ENCODE data around the gene RIT2. TPM values are rescaled to one million over a fixed set of nuclear protein-coding genes. Genes with fewer than 3 reads are reported as not detected.

The RIT2 gene
- total RNA-seq, 2 experiments from 2014 or later = not detected

DNA sequence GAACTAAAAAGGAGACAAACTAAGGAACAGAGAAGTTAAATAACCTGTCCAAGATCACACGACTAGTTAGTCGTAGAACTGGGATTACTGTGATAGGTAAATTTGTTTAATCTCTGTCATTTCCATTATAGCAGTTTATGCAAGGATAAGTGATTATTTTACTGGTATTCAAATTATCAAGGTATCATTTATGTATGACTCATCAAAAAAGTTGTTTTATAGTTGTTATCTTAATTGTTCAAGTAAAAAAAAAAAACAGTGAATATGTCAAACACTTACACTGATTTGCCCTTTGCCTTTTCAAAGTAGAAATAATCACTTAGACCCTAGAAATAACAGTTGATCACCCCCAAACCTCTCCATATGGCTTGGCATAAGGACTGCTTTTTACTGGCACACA, 173.6 kb downstream of the RIT2 start:
- POLR2A ChIA-PET = no interaction called here
- no peak overlapping the region for H3K27ac Mint-ChIP-seq
- DNase-seq = no peak
- no peaks in the 10 kb centered on the region for H3K27me3 Mint-ChIP-seq (ENCODE audit: low read depth)
- CTCF ChIA-PET = no interaction called here
- H3K36me3 Mint-ChIP-seq (ENCODE audit: low read depth) = no peaks in the 10 kb centered on the region
- H3K9me3 Mint-ChIP-seq (ENCODE audit: insufficient read depth) = peaks cover 23% of the 10 kb centered on the region
- no peaks in the 10 kb centered on the region for H3K4me1 Mint-ChIP-seq (ENCODE audit: low read depth)
- no peak for ATAC-seq
- H3K4me3 Mint-ChIP-seq = no peak overlapping the region

- H3K4me1 Mint-ChIP-seq (ENCODE audit: low read depth) = no peaks in the 10 kb centered on the region
- ATAC-seq = no peak
- POLR2A ChIA-PET = no interaction called here
- no peak overlapping the region for H3K4me3 Mint-ChIP-seq
- H3K36me3 Mint-ChIP-seq (ENCODE audit: low read depth) = no peaks in the 10 kb centered on the region
- H3K9me3 Mint-ChIP-seq (ENCODE audit: insufficient read depth) = peaks cover 23% of the 10 kb centered on the region
- no peak for DNase-seq
- CTCF ChIA-PET = no interaction called here
- no peaks in the 10 kb centered on the region for H3K27me3 Mint-ChIP-seq (ENCODE audit: low read depth)
- H3K27ac Mint-ChIP-seq = no peak overlapping the region
Measured at GRCh38 chr18:42941021-42941420, 174.5 kb downstream of the RIT2 start.

GRCh38 chr18:42937436-42937835, 178.0 kb downstream of the RIT2 start:
- Mint-ChIP-seq H3K9me3 (ENCODE audit: insufficient read depth) (peaks cover 6% of the 10 kb centered on the region), H3K36me3 (ENCODE audit: low read depth) (no peaks in the 10 kb centered on the region), H3K27me3 (ENCODE audit: low read depth) (no peaks in the 10 kb centered on the region), H3K4me3 (no peak overlapping the region), H3K27ac (no peak overlapping the region), H3K4me1 (ENCODE audit: low read depth) (no peaks in the 10 kb centered on the region)
- no peak for ATAC-seq
- ChIA-PET CTCF (no interaction called here), POLR2A (no interaction called here)
- no peak for DNase-seq

GRCh38 chr18:42936289-42936688, 179.2 kb downstream of the RIT2 start:
- Mint-ChIP-seq H3K4me3 (no peak overlapping the region), H3K4me1 (ENCODE audit: low read depth) (no peaks in the 10 kb centered on the region), H3K27ac (no peak overlapping the region), H3K36me3 (ENCODE audit: low read depth) (no peaks in the 10 kb centered on the region), H3K9me3 (ENCODE audit: insufficient read depth) (peaks cover 6% of the 10 kb centered on the region), H3K27me3 (ENCODE audit: low read depth) (no peaks in the 10 kb centered on the region)
- POLR2A ChIA-PET = no interaction called here
- no peak for DNase-seq
- CTCF ChIA-PET = no interaction called here
- no peak for ATAC-seq

- Mint-ChIP-seq H3K4me1 (ENCODE audit: low read depth) (no peaks in the 10 kb centered on the region), H3K27ac (no peak overlapping the region), H3K4me3 (no peak overlapping the region), H3K27me3 (ENCODE audit: low read depth) (no peaks in the 10 kb centered on the region), H3K36me3 (ENCODE audit: low read depth) (no peaks in the 10 kb centered on the region), H3K9me3 (ENCODE audit: insufficient read depth) (peaks cover 3% of the 10 kb centered on the region)
- ATAC-seq (no peak), DNase-seq (no peak)
- CTCF ChIA-PET = no interaction called here
- POLR2A ChIA-PET = no interaction called here
Measured at GRCh38 chr18:42931491-42931890, 184.0 kb downstream of the RIT2 start.

GRCh38 chr18:42929857-42930256, 185.6 kb downstream of the RIT2 start:
- Mint-ChIP-seq H3K9me3 (ENCODE audit: insufficient read depth) (peaks cover 3% of the 10 kb centered on the region), H3K27me3 (ENCODE audit: low read depth) (no peaks in the 10 kb centered on the region), H3K4me3 (no peak overlapping the region), H3K27ac (no peak overlapping the region), H3K36me3 (ENCODE audit: low read depth) (no peaks in the 10 kb centered on the region), H3K4me1 (ENCODE audit: low read depth) (no peaks in the 10 kb centered on the region)
- POLR2A ChIA-PET = no interaction called here
- ATAC-seq = no peak
- CTCF ChIA-PET = no interaction called here
- DNase-seq = no peak

DNA sequence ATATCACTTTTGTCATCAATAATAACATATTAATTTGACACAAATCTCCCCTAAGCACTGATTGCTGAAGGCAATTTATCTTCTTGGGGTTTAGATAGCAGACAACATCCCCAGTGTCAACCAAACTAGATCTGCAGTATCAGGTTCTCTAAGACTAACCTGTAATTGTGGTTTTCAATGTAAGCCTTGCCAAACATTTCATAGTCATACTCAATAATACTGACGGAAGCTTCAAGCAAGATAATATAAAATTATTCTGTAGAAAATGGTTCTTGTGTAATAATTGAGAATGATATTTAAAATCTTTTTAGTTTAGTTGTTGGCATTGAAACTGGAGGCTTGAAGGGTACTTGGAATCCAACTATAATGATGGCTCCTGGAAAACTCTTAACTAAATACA, 186.3 kb downstream of the RIT2 start:
- ChIA-PET CTCF (no interaction called here), POLR2A (no interaction called here)
- no peak overlapping the region for H3K27ac Mint-ChIP-seq
- H3K27me3 Mint-ChIP-seq (ENCODE audit: low read depth) = no peaks in the 10 kb centered on the region
- no peak overlapping the region for H3K4me3 Mint-ChIP-seq
- ATAC-seq (no peak), DNase-seq (no peak)
- no peaks in the 10 kb centered on the region for H3K4me1 Mint-ChIP-seq (ENCODE audit: low read depth)
- no peaks in the 10 kb centered on the region for H3K36me3 Mint-ChIP-seq (ENCODE audit: low read depth)
- peaks cover 3% of the 10 kb centered on the region for H3K9me3 Mint-ChIP-seq (ENCODE audit: insufficient read depth)

GRCh38 chr18:42925036-42925435, 190.4 kb downstream of the RIT2 start:
- H3K27ac Mint-ChIP-seq = no peak overlapping the region
- no peaks in the 10 kb centered on the region for H3K4me1 Mint-ChIP-seq (ENCODE audit: low read depth)
- ATAC-seq (no peak), DNase-seq (no peak)
- no peaks in the 10 kb centered on the region for H3K27me3 Mint-ChIP-seq (ENCODE audit: low read depth)
- CTCF ChIA-PET = no interaction called here
- no peak overlapping the region for H3K4me3 Mint-ChIP-seq
- POLR2A ChIA-PET = no interaction called here
- peaks cover 3% of the 10 kb centered on the region for H3K9me3 Mint-ChIP-seq (ENCODE audit: insufficient read depth)
- no peaks in the 10 kb centered on the region for H3K36me3 Mint-ChIP-seq (ENCODE audit: low read depth)

- POLR2A ChIA-PET = no interaction called here
- Mint-ChIP-seq H3K27me3 (ENCODE audit: low read depth) (no peaks in the 10 kb centered on the region), H3K36me3 (ENCODE audit: low read depth) (no peaks in the 10 kb centered on the region), H3K27ac (no peak overlapping the region), H3K4me3 (no peak overlapping the region), H3K4me1 (ENCODE audit: low read depth) (no peaks in the 10 kb centered on the region), H3K9me3 (ENCODE audit: insufficient read depth) (peaks cover 3% of the 10 kb centered on the region)
- no peak for ATAC-seq
- DNase-seq = no peak
- CTCF ChIA-PET = no interaction called here
Measured at GRCh38 chr18:42922363-42922762, 193.1 kb downstream of the RIT2 start.

GRCh38 chr18:42921226-42921737, 194.2 kb downstream of the RIT2 start:
- ChIA-PET POLR2A (no interaction called here), CTCF (no interaction called here)
- Mint-ChIP-seq H3K4me3 (no peak overlapping the region), H3K27ac (no peak overlapping the region), H3K36me3 (ENCODE audit: low read depth) (no peaks in the 10 kb centered on the region), H3K27me3 (ENCODE audit: low read depth) (no peaks in the 10 kb centered on the region), H3K4me1 (ENCODE audit: low read depth) (no peaks in the 10 kb centered on the region), H3K9me3 (ENCODE audit: insufficient read depth) (no peaks in the 10 kb centered on the region)
- DNase-seq (no peak), ATAC-seq (no peak)

DNA sequence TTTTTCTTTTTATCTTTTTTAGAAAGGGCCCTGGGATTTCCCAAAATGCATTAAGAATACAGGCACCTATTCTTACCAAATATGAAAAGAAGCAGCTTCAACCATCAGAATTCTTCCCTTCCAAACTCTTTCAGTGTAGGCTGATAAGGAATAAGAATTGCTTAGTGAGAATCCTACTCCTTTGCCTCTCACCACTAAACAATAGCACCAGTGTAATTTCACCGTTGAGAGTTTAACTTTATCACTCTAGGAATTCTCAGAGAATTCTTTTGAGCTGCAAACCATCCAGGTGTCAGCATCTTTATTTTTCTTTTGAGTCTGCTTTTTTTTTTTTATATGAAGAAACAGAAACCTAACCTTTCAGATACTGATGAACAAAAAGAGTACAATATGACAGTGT, 194.9 kb downstream of the RIT2 start:
- ChIA-PET POLR2A (no interaction called here), CTCF (no interaction called here)
- ATAC-seq = no peak
- Mint-ChIP-seq H3K27ac (no peak overlapping the region), H3K36me3 (ENCODE audit: low read depth) (no peaks in the 10 kb centered on the region), H3K9me3 (ENCODE audit: insufficient read depth) (no peaks in the 10 kb centered on the region), H3K27me3 (ENCODE audit: low read depth) (no peaks in the 10 kb centered on the region), H3K4me1 (ENCODE audit: low read depth) (no peaks in the 10 kb centered on the region), H3K4me3 (no peak overlapping the region)
- no peak for DNase-seq

DNA sequence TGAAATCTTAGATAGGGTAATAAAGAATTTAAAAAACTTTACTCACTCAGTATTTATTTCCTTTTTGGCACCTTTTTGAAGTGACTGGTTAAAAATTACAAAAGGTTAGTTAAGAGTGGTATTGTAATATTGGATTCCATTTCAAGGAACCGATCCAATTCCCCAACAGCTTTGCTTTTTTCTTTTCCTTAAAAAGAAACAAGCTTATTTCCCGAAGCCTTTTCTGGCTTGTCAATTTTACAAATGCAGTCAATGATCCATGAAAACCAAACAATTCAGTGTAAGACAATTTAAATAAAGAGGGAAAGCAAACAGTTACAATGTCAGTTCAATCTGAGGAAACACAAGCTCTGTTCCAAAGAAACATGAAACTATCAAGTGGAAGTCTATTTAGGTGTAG, 200.2 kb downstream of the RIT2 start:
- Mint-ChIP-seq H3K9me3 (ENCODE audit: insufficient read depth) (peaks cover 7% of the 10 kb centered on the region), H3K27ac (no peak overlapping the region), H3K4me3 (no peak overlapping the region), H3K36me3 (ENCODE audit: low read depth) (no peaks in the 10 kb centered on the region), H3K27me3 (ENCODE audit: low read depth) (no peaks in the 10 kb centered on the region), H3K4me1 (ENCODE audit: low read depth) (no peaks in the 10 kb centered on the region)
- ChIA-PET POLR2A (no interaction called here), CTCF (no interaction called here)
- DNase-seq = no peak
- no peak for ATAC-seq

DNA sequence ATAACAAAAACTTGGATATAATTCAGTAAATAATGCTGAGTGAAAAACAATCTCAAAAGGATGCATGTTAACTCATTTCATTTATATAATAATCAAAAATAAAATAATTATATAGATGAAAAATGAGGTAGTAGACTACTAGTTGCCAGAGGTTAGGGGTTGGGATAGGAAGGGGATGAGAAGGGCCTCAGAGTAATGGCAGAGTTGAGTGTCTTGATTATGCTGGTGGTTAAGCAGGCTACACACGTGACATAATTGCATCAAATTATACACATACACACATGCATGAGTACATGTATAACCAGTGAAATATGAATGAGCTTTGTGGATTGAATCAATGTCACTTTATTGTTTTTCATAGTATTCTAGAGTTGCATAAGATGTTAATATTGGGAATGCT, 201.0 kb downstream of the RIT2 start:
- Mint-ChIP-seq H3K4me1 (ENCODE audit: low read depth) (no peaks in the 10 kb centered on the region), H3K4me3 (no peak overlapping the region), H3K36me3 (ENCODE audit: low read depth) (no peaks in the 10 kb centered on the region), H3K27ac (no peak overlapping the region), H3K27me3 (ENCODE audit: low read depth) (no peaks in the 10 kb centered on the region), H3K9me3 (ENCODE audit: insufficient read depth) (peaks cover 9% of the 10 kb centered on the region)
- ChIA-PET POLR2A (no interaction called here), CTCF (no interaction called here)
- DNase-seq = no peak
- ATAC-seq = no peak
